Fibroblast of pulmonary artery (primary cell): ENCODE results near the gene NOL9.

Experiments used
- DNase-seq: peaks from one replicate; pipeline ENCODE4 v3.0.0-alpha.2; 2010; ENCODE audit warnings: low read depth
- H3K4me3 ChIP-seq: replicated peaks from 2 replicates; pipeline ENCODE4 v1.5.1; 2011; ENCODE audit warnings: low read depth, mild to moderate bottlenecking, control low read depth, low read length, moderate library complexity
- TF ChIP-seq, protein P1 (sequence below): IDR thresholded peaks from 2 replicates; pipeline ENCODE4 v1.5.1; 2011; ENCODE audit warnings: mild to moderate bottlenecking, control low read depth, low read length, inconsistent platforms; ENCODE audit errors: missing control alignments

NOL9 gene

DNA sequence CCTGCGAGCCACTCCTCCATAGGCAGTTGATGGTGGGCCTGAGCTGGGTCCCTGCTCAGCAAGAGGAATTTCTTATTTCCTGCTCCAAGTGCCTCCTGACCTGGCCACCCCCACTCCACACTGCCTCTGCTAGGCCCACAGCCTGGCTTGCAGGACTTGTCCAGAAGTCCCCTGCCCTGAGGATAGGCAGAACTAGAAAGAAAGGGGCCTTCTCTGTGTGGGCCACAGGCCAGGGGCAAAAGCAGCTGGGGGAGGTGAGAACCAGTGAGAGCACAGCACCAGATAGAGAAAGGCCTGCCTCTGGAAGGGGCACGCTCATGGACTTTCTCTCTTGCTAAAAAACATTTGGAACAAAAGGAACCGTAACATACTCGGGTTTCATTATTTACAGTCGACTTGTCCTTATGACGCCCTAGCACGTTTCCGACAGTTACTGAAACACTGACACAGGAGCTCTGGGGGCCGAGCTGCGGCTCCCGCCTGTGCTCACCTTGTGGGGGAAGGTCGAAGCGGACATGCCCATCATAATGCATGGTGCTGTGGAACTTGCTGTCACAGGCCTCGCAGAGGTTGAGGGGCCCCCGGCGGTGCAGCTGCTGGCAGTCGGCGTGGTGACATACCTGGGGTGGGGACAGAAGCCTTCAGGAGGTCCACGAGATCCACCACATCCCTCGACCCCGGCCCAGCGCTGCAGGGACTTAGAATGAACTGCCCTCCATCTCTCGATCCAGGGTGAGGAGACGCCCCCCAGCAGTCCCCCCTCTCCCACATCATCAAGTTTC is 77.1 kb downstream of the NOL9 start:
- no peak for DNase-seq
- no peak overlapping the region for H3K4me3 ChIP-seq
- TF ChIP-seq, protein P1, sequence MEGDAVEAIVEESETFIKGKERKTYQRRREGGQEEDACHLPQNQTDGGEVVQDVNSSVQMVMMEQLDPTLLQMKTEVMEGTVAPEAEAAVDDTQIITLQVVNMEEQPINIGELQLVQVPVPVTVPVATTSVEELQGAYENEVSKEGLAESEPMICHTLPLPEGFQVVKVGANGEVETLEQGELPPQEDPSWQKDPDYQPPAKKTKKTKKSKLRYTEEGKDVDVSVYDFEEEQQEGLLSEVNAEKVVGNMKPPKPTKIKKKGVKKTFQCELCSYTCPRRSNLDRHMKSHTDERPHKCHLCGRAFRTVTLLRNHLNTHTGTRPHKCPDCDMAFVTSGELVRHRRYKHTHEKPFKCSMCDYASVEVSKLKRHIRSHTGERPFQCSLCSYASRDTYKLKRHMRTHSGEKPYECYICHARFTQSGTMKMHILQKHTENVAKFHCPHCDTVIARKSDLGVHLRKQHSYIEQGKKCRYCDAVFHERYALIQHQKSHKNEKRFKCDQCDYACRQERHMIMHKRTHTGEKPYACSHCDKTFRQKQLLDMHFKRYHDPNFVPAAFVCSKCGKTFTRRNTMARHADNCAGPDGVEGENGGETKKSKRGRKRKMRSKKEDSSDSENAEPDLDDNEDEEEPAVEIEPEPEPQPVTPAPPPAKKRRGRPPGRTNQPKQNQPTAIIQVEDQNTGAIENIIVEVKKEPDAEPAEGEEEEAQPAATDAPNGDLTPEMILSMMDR, result no peak

DNA sequence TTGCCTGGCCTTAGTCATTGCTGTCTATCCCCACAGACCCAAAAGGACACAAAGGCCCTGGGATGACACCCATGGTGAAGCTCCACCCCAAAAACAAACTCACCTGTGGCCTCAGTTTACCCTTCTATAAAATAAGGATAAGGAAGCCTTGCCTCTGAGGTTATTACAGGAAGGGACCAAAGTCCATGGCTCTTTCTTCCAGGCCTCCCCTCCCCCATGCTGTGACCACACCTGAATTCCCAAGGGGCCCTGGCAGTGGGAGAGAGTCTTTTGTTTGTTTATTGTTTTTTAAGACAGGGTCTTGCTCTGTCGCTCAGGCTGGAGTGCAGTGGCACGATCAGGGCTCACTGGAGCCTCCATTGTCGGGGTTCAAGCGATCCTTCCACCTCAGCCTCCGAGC is 77.8 kb downstream of the NOL9 start:
- no peak overlapping the region for H3K4me3 ChIP-seq
- no peak for DNase-seq
- TF ChIP-seq, protein P1, result no peak

DNA sequence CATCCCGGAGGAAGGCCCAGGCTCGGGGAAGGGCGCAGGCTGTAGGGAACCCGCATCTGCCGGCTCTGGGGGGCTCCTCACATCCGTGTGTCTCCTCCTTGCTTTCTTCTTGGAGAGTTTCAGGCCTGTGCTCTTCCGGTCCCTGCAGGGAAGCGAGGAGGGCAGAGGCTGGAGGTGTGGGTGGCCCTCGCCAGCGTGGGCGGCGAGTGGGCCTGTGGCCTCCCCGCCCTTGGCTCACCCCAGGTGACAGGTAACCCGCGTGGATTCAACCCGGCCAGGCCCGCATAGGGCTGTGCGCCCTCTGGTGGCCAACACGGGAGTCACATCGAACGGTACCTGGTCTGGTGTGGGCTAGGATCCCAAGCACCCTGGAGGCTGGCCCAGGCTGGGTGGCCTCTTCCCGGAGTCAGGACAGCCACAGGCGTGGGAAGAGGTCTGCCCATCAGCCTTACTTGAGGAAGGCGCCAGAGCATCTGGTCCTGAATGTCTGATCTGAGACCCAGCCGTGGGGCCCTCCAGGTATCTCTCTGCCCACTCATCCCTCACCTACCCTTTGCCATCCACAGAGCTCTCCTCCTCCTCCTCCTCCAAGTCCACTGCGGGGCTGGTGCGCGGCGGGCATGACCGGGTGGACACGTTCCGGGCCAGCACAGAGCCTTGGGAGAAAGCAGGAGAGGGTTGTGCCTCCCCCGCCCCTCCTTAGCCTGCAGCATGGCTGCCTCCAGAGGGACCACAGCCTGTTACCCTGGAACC is 78.8 kb downstream of the NOL9 start:
- H3K4me3 ChIP-seq, result no peak overlapping the region
- TF ChIP-seq, protein P1, result peak; percentile 89
- peak; percentile 36 for DNase-seq

DNA sequence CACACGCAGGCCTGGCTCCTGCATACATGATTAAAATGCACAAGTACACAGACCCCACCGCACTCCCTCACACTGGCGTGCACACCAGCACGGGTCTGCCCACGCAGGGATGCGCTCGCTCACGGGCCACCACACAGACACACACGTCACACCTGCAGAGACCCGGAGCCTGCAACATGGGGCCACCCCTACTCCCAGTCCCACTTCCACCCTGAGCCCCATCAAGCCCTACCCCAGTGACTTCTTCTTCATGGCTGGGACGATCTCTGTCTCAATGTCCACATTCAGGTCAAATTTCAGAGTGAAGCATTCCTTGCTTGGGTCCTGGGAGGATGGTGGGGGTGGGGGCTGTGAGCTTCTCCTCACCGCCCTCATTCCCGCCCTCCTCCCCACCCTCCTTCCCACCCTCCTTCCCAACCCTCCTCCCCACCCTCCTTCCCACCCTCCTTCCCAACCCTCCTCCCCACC is 79.5 kb downstream of the NOL9 start:
- TF ChIP-seq, protein P1, result no peak
- DNase-seq, result no peak
- H3K4me3 ChIP-seq, result no peak overlapping the region

DNA sequence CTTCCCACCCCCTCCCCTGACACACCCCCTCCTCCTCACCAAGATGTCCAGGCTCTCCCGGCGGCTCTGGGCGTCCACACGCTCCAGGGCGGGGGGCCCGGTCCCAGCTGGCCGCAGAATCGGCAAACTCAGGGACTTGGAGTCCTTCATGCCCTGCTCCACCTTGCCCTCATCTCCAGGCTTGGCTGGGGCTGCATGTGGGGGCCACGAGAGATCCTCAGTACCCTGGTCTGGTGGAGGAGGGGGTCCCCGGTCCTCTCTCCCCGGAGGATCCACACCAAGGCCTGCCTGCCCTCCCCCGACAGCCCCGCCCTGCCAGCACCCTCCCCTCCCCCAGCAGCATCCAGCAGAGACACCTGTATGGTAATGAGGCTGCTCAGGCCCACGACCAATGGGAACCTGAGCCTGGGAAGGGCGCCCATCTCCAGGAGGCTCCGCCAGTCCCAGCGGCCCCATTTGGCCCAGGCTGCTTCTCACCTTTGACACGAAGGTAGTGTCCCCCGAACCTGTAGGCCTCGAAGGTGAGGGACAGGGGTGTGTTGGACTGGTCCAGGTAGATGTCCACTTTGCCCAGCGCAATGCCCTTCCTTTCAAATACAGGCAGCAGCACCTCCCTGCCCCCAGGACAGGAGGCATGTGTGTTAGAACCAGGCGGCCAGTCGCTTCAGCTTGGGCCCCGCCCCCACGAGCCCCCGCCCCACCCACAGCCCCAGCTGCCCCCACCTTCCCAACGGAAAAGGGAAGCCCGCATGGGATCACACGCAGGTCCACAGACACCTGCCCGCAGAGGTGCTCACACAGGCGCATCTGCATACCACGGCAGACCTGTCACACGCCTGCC is 80.1 kb downstream of the NOL9 start:
- H3K4me3 ChIP-seq, result no peak overlapping the region
- TF ChIP-seq, protein P1, result no peak
- DNase-seq, result no peak

DNA sequence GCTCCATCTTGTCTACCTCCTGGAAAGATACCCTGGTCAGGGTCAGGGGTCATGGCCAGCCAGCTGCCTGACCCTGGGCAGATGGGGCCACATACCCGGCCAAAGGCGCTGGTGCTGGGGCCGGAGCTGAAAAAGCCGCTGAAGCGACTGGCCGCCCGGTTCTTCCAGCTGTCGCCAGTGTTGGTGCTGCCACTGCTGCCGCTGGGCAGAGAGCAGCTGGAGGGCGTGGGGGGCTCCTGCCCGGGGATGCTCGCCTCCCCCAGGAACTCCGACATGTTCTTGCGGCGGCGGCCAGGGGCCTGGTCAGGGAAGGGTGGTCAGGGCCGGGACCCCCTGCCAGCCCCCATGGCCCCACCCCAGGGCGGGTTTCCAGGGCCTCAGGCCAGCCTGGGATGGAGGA is 81.2 kb downstream of the NOL9 start:
- DNase-seq, result no peak
- TF ChIP-seq, protein P1, result no peak
- no peak overlapping the region for H3K4me3 ChIP-seq
